OCI-LY7 (cell line): Measurements from ENCODE around the gene PRCD. TPM values are rescaled to one million over a fixed set of nuclear protein-coding genes. Genes with fewer than 3 reads are reported as not detected.

Source experiments
- BruUV-seq: library from RNA; stranded (reverse); fragments of 400-500 nt; replicated peaks from 2 replicates; lab custom pipeline; 2021; lab: Mats Ljungman, UMichigan
- CTCF ChIA-PET: fragments of 300-600 bp; sonication (Branson Sonifier 250); formaldehyde crosslinking; loops from one replicate; lab custom pipeline; 2022; ENCODE audit warnings: antibody characterized with exemption; ENCODE audit not compliant: unreplicated experiment; lab: Charles Lee
- POLR2A ChIA-PET: fragments of 300-600 bp; sonication (Branson Sonifier 250); formaldehyde crosslinking; loops from one replicate; lab custom pipeline; 2022; ENCODE audit warnings: antibody characterized with exemption; lab: Charles Lee
- DNase-seq: peaks from one replicate; pipeline ENCODE4 v3.0.0-alpha.2; 2015; ENCODE audit warnings: low spot score
- H2AFZ ChIP-seq: fragments of 200-600 bp; sonication (generic), shearing (Covaris generic); 2 replicates; pipeline ENCODE4 v1.6.1; 2014; ENCODE audit warnings: mild to moderate bottlenecking, antibody characterized with exemption, low read length, moderate library complexity
- H3K27ac ChIP-seq: fragments of 200-600 bp; sonication (generic); 2 replicates; pipeline ENCODE4 v1.5.1; 2014; ENCODE audit warnings: mixed run types, low read depth, mild to moderate bottlenecking, moderate library complexity, low read length, inconsistent platforms; ENCODE audit not compliant: poor library complexity, severe bottlenecking
- H3K36me3 ChIP-seq: fragments of 200-600 bp; sonication (generic); 2 replicates; pipeline ENCODE4 v1.6.1; 2014; ENCODE audit warnings: mild to moderate bottlenecking, antibody characterized with exemption, low read length, moderate library complexity, mixed read lengths; ENCODE audit not compliant: insufficient read depth
- H3K4me1 ChIP-seq: fragments of 200-600 bp; sonication (generic); 2 replicates; pipeline ENCODE4 v1.5.1; 2014; ENCODE audit warnings: mild to moderate bottlenecking, low read length; ENCODE audit not compliant: insufficient read depth, poor library complexity, severe bottlenecking
- H3K4me2 ChIP-seq: fragments of 200-600 bp; sonication (generic); 2 replicates; pipeline ENCODE4 v1.6.1; 2014; ENCODE audit warnings: mild to moderate bottlenecking, low read length
- H3K4me3 ChIP-seq: fragments of 200-600 bp; sonication (generic); 2 replicates; pipeline ENCODE4 v1.5.1; 2014; ENCODE audit warnings: mild to moderate bottlenecking, low read depth, low read length; ENCODE audit not compliant: poor library complexity, severe bottlenecking
- H3K79me2 ChIP-seq: fragments of 200-600 bp; sonication (generic); 2 replicates; pipeline ENCODE4 v1.6.1; 2016; ENCODE audit warnings: low read depth, mild to moderate bottlenecking, low read length, moderate library complexity, mixed read lengths; ENCODE audit not compliant: insufficient read depth
- H3K9me2 ChIP-seq: fragments of 200-600 bp; sonication (generic); 2 replicates; pipeline ENCODE4 v1.6.1; 2016; ENCODE audit warnings: mild to moderate bottlenecking, low read length, mixed read lengths; ENCODE audit not compliant: insufficient read depth
- H3K9me3 ChIP-seq: fragments of 200-600 bp; sonication (generic); 2 replicates; pipeline ENCODE4 v1.6.1; 2014; ENCODE audit warnings: mild to moderate bottlenecking, mixed run types, low read length, mixed read lengths
- H4K20me1 ChIP-seq: fragments of 200-600 bp; sonication (generic); 2 replicates; pipeline ENCODE4 v1.6.1; 2014; ENCODE audit warnings: mild to moderate bottlenecking, antibody characterized with exemption, low read length, moderate library complexity, mixed read lengths; ENCODE audit not compliant: insufficient read depth
- CTCF ChIP-seq: fragments of 200-600 bp; sonication (generic); conservative IDR thresholded peaks from 2 replicates; pipeline ENCODE4 v1.5.1; 2014; ENCODE audit warnings: mild to moderate bottlenecking, antibody characterized with exemption, low read length, moderate library complexity, mixed read lengths
- EZH2phosphoT487 ChIP-seq: fragments of 200-600 bp; sonication (generic); IDR thresholded peaks from 2 replicates; pipeline ENCODE4 v1.6.1; 2018; ENCODE audit warnings: low read depth, borderline replicate concordance, mild to moderate bottlenecking, mixed run types, antibody characterized with exemption, low read length, moderate library complexity, mixed read lengths
- intact Hi-C: fragments of 100-400 bp; cut with micrococcal nuclease; formaldehyde crosslinking; loops from one replicate; pipeline ENCODE4 v1.10.0; 2022; ENCODE audit not compliant: unreplicated experiment
- total RNA-seq, 2 experiments: library from RNA; depleted of rRNA in 1 of 2; stranded (reverse); fragments of >200 nt in 1 of 2; shearing (Covaris generic) in 1 of 2; gene quantifications; 2 replicates each; pipeline ENCODE4 v1.2.3, GENCODE V29; 2014 to 2022

Gene PRCD
- total RNA-seq, 2 experiments from 2014 or later: 5.7 to 15.9 TPM

- intact Hi-C loops: no loop called here
- BruUV-seq: no TSS peak
- Histone ChIP-seq H3K79me2 (no peaks in the 10 kb centered on the region), H2AFZ (no peak overlapping the region), H3K4me2 (no peak overlapping the region), H3K4me3 (no peak overlapping the region), H3K36me3 (no peaks in the 10 kb centered on the region), H3K4me1 (peaks cover 7% of the 10 kb centered on the region), H3K9me3 (no peaks in the 10 kb centered on the region), H3K27ac (no peak overlapping the region), H3K9me2 (no peaks in the 10 kb centered on the region), H4K20me1 (no peaks in the 10 kb centered on the region)
- ChIA-PET POLR2A (interaction anchor here (0.9 kb wide), 1 partner anchor 611 kb away, joined by 3 read pairs; no protein-coding TSS in a partner anchor), CTCF (interaction anchor here (0.8 kb wide), 1 partner anchor 14 kb away, joined by 3 read pairs; no protein-coding TSS in a partner anchor)
- TF ChIP-seq CTCF (no peak), EZH2phosphoT487 (no peak)
- no peak for DNase-seq
Measured at GRCh38 chr17:76536511-76537287, 3.1 kb upstream of the PRCD start.

- Histone ChIP-seq H3K9me2 (no peaks in the 10 kb centered on the region), H3K4me1 (peaks cover 7% of the 10 kb centered on the region), H2AFZ (no peak overlapping the region), H3K9me3 (no peaks in the 10 kb centered on the region), H3K27ac (no peak overlapping the region), H4K20me1 (no peaks in the 10 kb centered on the region), H3K4me2 (no peak overlapping the region), H3K79me2 (no peaks in the 10 kb centered on the region), H3K36me3 (no peaks in the 10 kb centered on the region), H3K4me3 (no peak overlapping the region)
- intact Hi-C loops: no loop called here
- ChIA-PET POLR2A (no interaction called here), CTCF (no interaction called here)
- TF ChIP-seq EZH2phosphoT487: no peak
- no peak for TF ChIP-seq CTCF
- DNase-seq: no peak
- no TSS peak for BruUV-seq
Measured at GRCh38 chr17:76537288-76537577, 2.6 kb upstream of the PRCD start.

GRCh38 chr17:76537578-76538280 lies 2.1 kb upstream of the PRCD start, which contains the start of gene CYGB:
TSS of gene CYGB (minus strand) at chr17:76537709. CDS start at chr17:76537542, 167 bp downstream.
- Histone ChIP-seq H3K4me1 (peaks cover 7% of the 10 kb centered on the region), H3K4me2 (no peak within 1 kb of the TSS), H3K79me2 (no peaks in the 10 kb centered on the region), H4K20me1 (no peaks in the 10 kb centered on the region), H3K27ac (no peak within 1 kb of the TSS), H2AFZ (no peak within 1 kb of the TSS), H3K9me3 (no peaks in the 10 kb centered on the region), H3K9me2 (no peaks in the 10 kb centered on the region), H3K36me3 (no peaks in the 10 kb centered on the region), H3K4me3 (no peak within 1 kb of the TSS)
- no TSS peak for BruUV-seq
- intact Hi-C loops: no loop called here
- no peak for TF ChIP-seq EZH2phosphoT487
- no peak for DNase-seq
- ChIA-PET CTCF (no interaction called here), POLR2A (no interaction called here)
